PFSK-1 (cell line): ENCODE results near the gene GRHPR.

Source experiments
- POLR2AphosphoS5 ChIP-seq: IDR thresholded peaks from 2 replicates; pipeline ENCODE4 v1.6.1; 2012; ENCODE audit warnings: low read depth, mild to moderate bottlenecking, control low read depth, low read length, moderate library complexity
- REST ChIP-seq, 2 experiments: IDR thresholded peaks; 2 replicates each; pipeline versions ENCODE4 v1.6.1 to v1.8.0; 2011 to 2012; ENCODE audit warnings: low read depth in 2 of 2, low read length in 2 of 2, control low read depth in 1 of 2, inconsistent platforms in 1 of 2, mild to moderate bottlenecking in 1 of 2, moderate library complexity in 1 of 2; ENCODE audit not compliant: insufficient read depth in 1 of 2
- SIN3A ChIP-seq: IDR thresholded peaks from 2 replicates; pipeline ENCODE4 v1.6.1; 2012; ENCODE audit warnings: mild to moderate bottlenecking, low read length, moderate library complexity, borderline replicate concordance; ENCODE audit not compliant: insufficient read depth
- TAF1 ChIP-seq: IDR thresholded peaks from 2 replicates; pipeline ENCODE4 v1.6.1; 2012; ENCODE audit warnings: low read length, control low read depth, borderline replicate concordance; ENCODE audit not compliant: insufficient read depth

DNA sequence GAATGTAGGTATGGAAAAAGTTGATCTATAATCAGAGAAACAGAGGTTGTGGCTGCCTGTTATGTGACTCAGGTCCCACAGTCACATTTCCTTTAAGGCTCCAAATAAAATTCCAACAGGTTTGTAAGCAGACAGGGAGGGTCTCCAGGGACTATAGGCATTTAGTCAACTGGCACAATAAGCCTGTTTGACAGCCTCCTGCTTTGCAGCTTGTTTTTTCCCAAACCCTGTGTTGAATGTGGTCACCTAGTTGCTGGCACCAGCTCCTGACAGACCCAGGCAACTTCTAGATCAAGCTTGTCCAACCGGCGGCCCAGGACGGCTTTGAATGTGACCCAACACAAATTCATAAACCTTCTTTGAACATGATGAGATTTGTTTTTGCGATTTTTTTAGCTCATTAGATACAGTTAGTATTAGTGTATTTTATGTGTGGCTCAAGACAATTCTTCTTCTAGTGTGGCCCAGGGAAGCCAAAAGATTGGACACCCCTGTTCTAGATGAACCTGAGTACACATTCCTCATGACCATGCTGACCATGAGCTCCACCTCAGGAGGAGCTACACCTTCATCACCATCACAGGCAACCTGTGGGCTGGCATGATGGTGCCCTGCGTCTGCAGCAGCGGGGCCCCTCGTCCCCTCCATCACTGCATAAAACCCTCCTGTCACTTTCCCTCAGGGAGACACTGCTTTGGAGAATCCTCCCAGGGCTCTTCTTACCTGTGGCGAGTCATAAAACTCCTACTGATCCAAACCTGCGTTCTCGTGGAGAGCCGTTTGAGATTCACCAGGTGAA is 15.7 kb upstream of the GRHPR start:
- TF ChIP-seq POLR2AphosphoS5 (no peak), REST (IDR thresholded peaks at IDR 0.05; ENCODE audit: insufficient read depth in 1 of 2, low read depth in 2 of 2, low read length in 2 of 2) (no peak), TAF1 (no peak), SIN3A (no peak)
